Karpas-422 (cell line): ENCODE measurements around the gene CCDC40. TPM values are rescaled to one million over a fixed set of nuclear protein-coding genes. Genes with fewer than 3 reads are reported as not detected.

Source experiments
- DNase-seq: peaks from one replicate; pipeline ENCODE4 v3.0.0-alpha.2; 2015
- H2AFZ ChIP-seq: fragments of 200-600 bp; sonication (generic); 2 replicates; pipeline ENCODE4 v1.6.1; 2014; ENCODE audit warnings: antibody characterized with exemption, low read length, mixed read lengths
- H3K27ac ChIP-seq: fragments of 200-600 bp; sonication (generic); 2 replicates; pipeline ENCODE4 v1.5.1; 2014; ENCODE audit warnings: mild to moderate bottlenecking, low read length, moderate library complexity
- H3K27me3 ChIP-seq: fragments of 200-600 bp; sonication (generic); 2 replicates; pipeline ENCODE4 v1.6.1; 2014; ENCODE audit warnings: low read length, mixed read lengths
- H3K36me3 ChIP-seq: fragments of 200-600 bp; sonication (generic); 2 replicates; pipeline ENCODE4 v1.6.1; 2014; ENCODE audit warnings: low read length, mixed read lengths; ENCODE audit not compliant: insufficient read depth
- H3K4me1 ChIP-seq: fragments of 200-600 bp; sonication (generic); 2 replicates; pipeline ENCODE4 v1.6.1; 2014; ENCODE audit warnings: mild to moderate bottlenecking, low read length, mixed read lengths
- H3K4me2 ChIP-seq: fragments of 200-600 bp; sonication (generic); 2 replicates; pipeline ENCODE4 v1.6.1; 2014; ENCODE audit warnings: low read length, low read depth, mild to moderate bottlenecking; ENCODE audit not compliant: poor library complexity, severe bottlenecking
- H3K4me3 ChIP-seq: fragments of 200-600 bp; sonication (generic); 2 replicates; pipeline ENCODE4 v1.5.1; 2014; ENCODE audit warnings: mild to moderate bottlenecking, antibody characterized with exemption, low read length, mixed read lengths
- H3K79me2 ChIP-seq: fragments of 200-600 bp; sonication (generic); 2 replicates; pipeline ENCODE4 v1.6.1; 2014; ENCODE audit warnings: mild to moderate bottlenecking, low read length, mixed read lengths
- H3K9ac ChIP-seq: fragments of 200-600 bp; sonication (generic); 2 replicates; pipeline ENCODE4 v1.6.0; 2014; ENCODE audit warnings: low read length
- H3K9me2 ChIP-seq: fragments of 200-600 bp; sonication (generic), shearing (Covaris generic); replicated peaks from 2 replicates; pipeline ENCODE4 v1.6.0; 2014; ENCODE audit warnings: mild to moderate bottlenecking, low read length, moderate library complexity; ENCODE audit not compliant: insufficient read depth
- H3K9me3 ChIP-seq: fragments of 300-700, 200-600 bp; sonication (generic); 2 replicates; pipeline ENCODE4 v1.6.1; 2014; ENCODE audit warnings: low read length, mixed read lengths
- H4K20me1 ChIP-seq: fragments of 200-600 bp; sonication (generic); 2 replicates; pipeline ENCODE4 v1.6.1; 2014; ENCODE audit warnings: mild to moderate bottlenecking, antibody characterized with exemption, low read length, low read depth; ENCODE audit not compliant: insufficient read depth
- total RNA-seq: library from RNA; depleted of rRNA; stranded (reverse); fragments of >200 nt; shearing (Covaris generic); gene quantifications from 2 replicates; pipeline ENCODE4 v1.2.3, GENCODE V29; 2014; ENCODE audit warnings: low replicate concordance

The CCDC40 gene
- total RNA-seq, 1 experiment from 2014 or later: not detected

GRCh38 chr17:80005360-80006338 is 30.8 kb upstream of the CCDC40 start:
- Histone ChIP-seq H3K27ac (no peak overlapping the region), H3K79me2 (no peaks in the 10 kb centered on the region), H3K4me1 (no peaks in the 10 kb centered on the region), H2AFZ (no peak overlapping the region), H3K9me2 (no peaks in the 10 kb centered on the region), H3K4me2 (no peak overlapping the region), H3K36me3 (no peaks in the 10 kb centered on the region), H3K9ac (no peak overlapping the region), H3K4me3 (no peak overlapping the region), H3K9me3 (no peaks in the 10 kb centered on the region), H4K20me1 (no peaks in the 10 kb centered on the region), H3K27me3 (no peaks in the 10 kb centered on the region)
- peak; percentile 79 for DNase-seq

GRCh38 chr17:80006339-80006720 is 30.1 kb upstream of the CCDC40 start:
- Histone ChIP-seq H4K20me1 (no peaks in the 10 kb centered on the region), H3K4me1 (no peaks in the 10 kb centered on the region), H3K9me3 (no peaks in the 10 kb centered on the region), H3K79me2 (no peaks in the 10 kb centered on the region), H3K36me3 (no peaks in the 10 kb centered on the region), H3K4me3 (no peak overlapping the region), H3K27me3 (no peaks in the 10 kb centered on the region), H3K27ac (no peak overlapping the region), H2AFZ (no peak overlapping the region), H3K9me2 (no peaks in the 10 kb centered on the region), H3K9ac (no peak overlapping the region), H3K4me2 (no peak overlapping the region)
- no peak for DNase-seq

GRCh38 chr17:80006811-80007752 is 29.4 kb upstream of the CCDC40 start:
- H3K4me3 ChIP-seq: no peak overlapping the region
- H3K27ac ChIP-seq: no peak overlapping the region
- no peak for DNase-seq
- no peaks in the 10 kb centered on the region for H4K20me1 ChIP-seq
- no peaks in the 10 kb centered on the region for H3K9me3 ChIP-seq
- H3K4me1 ChIP-seq: no peaks in the 10 kb centered on the region
- H3K79me2 ChIP-seq: no peaks in the 10 kb centered on the region
- H3K27me3 ChIP-seq: no peaks in the 10 kb centered on the region
- no peaks in the 10 kb centered on the region for H3K36me3 ChIP-seq
- H2AFZ ChIP-seq: no peak overlapping the region
- H3K9me2 ChIP-seq: no peaks in the 10 kb centered on the region
- no peak overlapping the region for H3K4me2 ChIP-seq
- H3K9ac ChIP-seq: no peak overlapping the region

GRCh38 chr17:80007939-80008338 is 28.5 kb upstream of the CCDC40 start:
- no peaks in the 10 kb centered on the region for H3K9me3 ChIP-seq
- no peak overlapping the region for H3K27ac ChIP-seq
- DNase-seq: no peak
- no peaks in the 10 kb centered on the region for H3K36me3 ChIP-seq
- H3K9ac ChIP-seq: no peak overlapping the region
- no peak overlapping the region for H3K4me2 ChIP-seq
- H3K27me3 ChIP-seq: no peaks in the 10 kb centered on the region
- no peaks in the 10 kb centered on the region for H3K9me2 ChIP-seq
- H2AFZ ChIP-seq: no peak overlapping the region
- H3K4me1 ChIP-seq: no peaks in the 10 kb centered on the region
- no peaks in the 10 kb centered on the region for H3K79me2 ChIP-seq
- H3K4me3 ChIP-seq: no peak overlapping the region
- H4K20me1 ChIP-seq: no peaks in the 10 kb centered on the region

GRCh38 chr17:80008383-80008840 is 28.0 kb upstream of the CCDC40 start:
- H3K27ac ChIP-seq: no peak overlapping the region
- H3K4me3 ChIP-seq: no peak overlapping the region
- H3K4me1 ChIP-seq: no peaks in the 10 kb centered on the region
- no peaks in the 10 kb centered on the region for H3K9me2 ChIP-seq
- H3K9me3 ChIP-seq: no peaks in the 10 kb centered on the region
- peak; percentile 92 for DNase-seq
- H3K79me2 ChIP-seq: no peaks in the 10 kb centered on the region
- no peak overlapping the region for H3K4me2 ChIP-seq
- no peaks in the 10 kb centered on the region for H3K36me3 ChIP-seq
- H4K20me1 ChIP-seq: no peaks in the 10 kb centered on the region
- no peak overlapping the region for H2AFZ ChIP-seq
- H3K9ac ChIP-seq: no peak overlapping the region
- H3K27me3 ChIP-seq: no peaks in the 10 kb centered on the region

- Histone ChIP-seq H2AFZ (no peak overlapping the region), H4K20me1 (no peaks in the 10 kb centered on the region), H3K79me2 (no peaks in the 10 kb centered on the region), H3K36me3 (no peaks in the 10 kb centered on the region), H3K9me2 (no peaks in the 10 kb centered on the region), H3K27me3 (no peaks in the 10 kb centered on the region), H3K4me2 (no peak overlapping the region), H3K9me3 (no peaks in the 10 kb centered on the region), H3K4me1 (no peaks in the 10 kb centered on the region), H3K9ac (no peak overlapping the region), H3K27ac (no peak overlapping the region), H3K4me3 (no peak overlapping the region)
- DNase-seq: no peak
Measured at GRCh38 chr17:80008848-80009247, 27.6 kb upstream of the CCDC40 start.

- Histone ChIP-seq H3K4me1 (no peaks in the 10 kb centered on the region), H3K36me3 (no peaks in the 10 kb centered on the region), H3K9me3 (no peaks in the 10 kb centered on the region), H3K79me2 (no peaks in the 10 kb centered on the region), H2AFZ (no peak overlapping the region), H3K4me2 (no peak overlapping the region), H3K4me3 (no peak overlapping the region), H3K27ac (no peak overlapping the region), H3K9me2 (no peaks in the 10 kb centered on the region), H3K27me3 (no peaks in the 10 kb centered on the region), H4K20me1 (no peaks in the 10 kb centered on the region), H3K9ac (no peak overlapping the region)
- DNase-seq: no peak
Measured at GRCh38 chr17:80009391-80010282, 26.8 kb upstream of the CCDC40 start.
